CD14-positive monocyte (primary cell): ENCODE data around the gene PIK3R1. TPM values are rescaled to one million over a fixed set of nuclear protein-coding genes. Genes with fewer than 3 reads are reported as not detected.

Source experiments
- DNase-seq, 3 donors: peaks; one replicate each; pipeline ENCODE4 v3.0.0-alpha.2; 2011 to 2022
- H2AFZ ChIP-seq: 2 replicates; pipeline ENCODE4 v1.6.0; 2012; ENCODE audit warnings: mild to moderate bottlenecking, low read depth, low read length, inconsistent platforms; ENCODE audit not compliant: insufficient read depth, poor library complexity, severe bottlenecking
- H3K27ac ChIP-seq, 2 donors: 1 replicate in 1 of 2; 2 replicates in 1 of 2; pipeline ENCODE4 v1.5.1; 2012 to 2013; ENCODE audit warnings: low read length in 2 of 2, control low read depth in 1 of 2, inconsistent platforms in 1 of 2, low read depth in 1 of 2, mild to moderate bottlenecking in 1 of 2
- H3K27me3 ChIP-seq, 2 donors: one replicate each; pipeline versions ENCODE4 v1.6.0 to v1.6.1; 2011 to 2013; ENCODE audit warnings: low read length in 2 of 2; ENCODE audit not compliant: control insufficient read depth in 2 of 2, insufficient read depth in 2 of 2
- H3K36me3 ChIP-seq, 2 donors: replicated peaks in 1 of 2; 1 replicate in 1 of 2; 2 replicates in 1 of 2; pipeline versions ENCODE4 v1.5.1 to v1.6.1; 2012 to 2013; ENCODE audit warnings: low read length in 2 of 2, control low read depth in 1 of 2, inconsistent platforms in 1 of 2, mild to moderate bottlenecking in 1 of 2; ENCODE audit not compliant: insufficient read depth in 2 of 2, control insufficient read depth in 1 of 2
- H3K4me1 ChIP-seq, 2 donors: 1 replicate in 1 of 2; 2 replicates in 1 of 2; pipeline versions ENCODE4 v1.5.1 to v1.6.1; 2012 to 2013; ENCODE audit warnings: low read length in 2 of 2, control low read depth in 1 of 2, inconsistent platforms in 1 of 2, mild to moderate bottlenecking in 1 of 2, moderate library complexity in 1 of 2; ENCODE audit not compliant: insufficient read depth in 2 of 2, control insufficient read depth in 1 of 2
- H3K4me2 ChIP-seq: replicated peaks from 2 replicates; pipeline ENCODE3; 2012; ENCODE audit warnings: low read length, moderate library complexity, mild to moderate bottlenecking; ENCODE audit not compliant: poor library complexity, severe bottlenecking; ENCODE audit errors: extremely low read depth
- H3K4me3 ChIP-seq, 3 experiments: fragments of 200-600 bp in 1 of 3; sonication (generic) in 1 of 3; replicated peaks in 1 of 3; 1 replicate in 2 of 3; 2 replicates in 1 of 3; pipeline ENCODE4 v1.5.1; 2011 to 2013; ENCODE audit warnings: low read length in 3 of 3, mild to moderate bottlenecking in 3 of 3, control low read depth in 2 of 3, low read depth in 2 of 3, inconsistent platforms in 1 of 3, moderate library complexity in 1 of 3
- H3K79me2 ChIP-seq: 2 replicates; pipeline ENCODE4 v1.6.0; 2012; ENCODE audit warnings: mild to moderate bottlenecking, control low read depth, inconsistent platforms, low read length, moderate library complexity; ENCODE audit not compliant: insufficient read depth
- H3K9ac ChIP-seq: 2 replicates; pipeline ENCODE4 v1.6.0; 2017; ENCODE audit warnings: low read length, mild to moderate bottlenecking; ENCODE audit not compliant: insufficient read depth, poor library complexity, severe bottlenecking
- H3K9me3 ChIP-seq, 2 donors: replicated peaks in 1 of 2; 1 replicate in 1 of 2; 2 replicates in 1 of 2; pipeline versions ENCODE4 v1.5.1 to v1.6.1; 2012 to 2013; ENCODE audit warnings: low read length in 2 of 2, control low read depth in 1 of 2; ENCODE audit not compliant: control insufficient read depth in 1 of 2, insufficient read depth in 1 of 2
- H4K20me1 ChIP-seq: 2 replicates; pipeline ENCODE4 v1.6.0; 2012; ENCODE audit warnings: mild to moderate bottlenecking, low read length, control low read depth, moderate library complexity; ENCODE audit not compliant: insufficient read depth
- H3K27ac Mint-ChIP-seq, 7 donors: one replicate each; pipeline ENCODE4 v1.8.0; 2020; ENCODE audit warnings: mild to moderate bottlenecking in 7 of 7, mixed read lengths in 7 of 7, moderate library complexity in 6 of 7, inconsistent platforms in 2 of 7
- H3K27me3 Mint-ChIP-seq, 3 donors: one replicate each; pipeline ENCODE4 v1.8.0; 2021 to 2022; ENCODE audit warnings: low read depth in 3 of 3, mild to moderate bottlenecking in 3 of 3, mixed read lengths in 3 of 3, moderate library complexity in 3 of 3, inconsistent platforms in 1 of 3
- H3K36me3 Mint-ChIP-seq, 2 donors: one replicate each; pipeline ENCODE4 v1.8.0; 2020; ENCODE audit warnings: mixed read lengths in 2 of 2, inconsistent platforms in 1 of 2, mild to moderate bottlenecking in 1 of 2
- H3K4me1 Mint-ChIP-seq: one replicate; pipeline ENCODE4 v1.8.0; 2020; ENCODE audit warnings: mild to moderate bottlenecking, mixed read lengths
- H3K4me3 Mint-ChIP-seq, 2 donors: one replicate each; pipeline ENCODE4 v1.8.0; 2020; ENCODE audit warnings: mild to moderate bottlenecking in 2 of 2, mixed read lengths in 2 of 2, moderate library complexity in 1 of 2
- H3K9me3 Mint-ChIP-seq, 7 donors: one replicate each; pipeline ENCODE4 v1.8.0; 2020 to 2022; ENCODE audit warnings: mixed read lengths in 7 of 7, mild to moderate bottlenecking in 6 of 7, moderate library complexity in 6 of 7, inconsistent platforms in 2 of 7
- CTCF ChIP-seq: fragments of 200-600 bp; IDR thresholded peaks from one replicate; pipeline ENCODE4 v1.8.0; 2022; ENCODE audit warnings: antibody characterized with exemption, mild to moderate bottlenecking
- WGBS: methylation state at CpG from one replicate; pipeline ENCODE4 v1.1.5; 2013; ENCODE audit warnings: missing lambda C conversion rate; ENCODE audit not compliant: insufficient coverage; 5-methylcytosine and 5-hydroxymethylcytosine counted together
- intact Hi-C, 2 donors: fragments of 100-400 bp; cut with micrococcal nuclease; formaldehyde crosslinking; loops; one replicate each; pipeline versions ENCODE4 v1.15.0 to v1.15.1; 2023
- polyA plus RNA-seq, 3 donors: library from polyadenylated mRNA; depleted of rRNA in 1 of 3; unstranded in 2 of 3; stranded (reverse) in 1 of 3; fragments of 300-500 nt in 2 of 3; fragments of >200 nt in 1 of 3; fragmentation: Illumina TruSeq in 2 of 3; gene quantifications; 1 replicate in 2 of 3; 2 replicates in 1 of 3; pipeline ENCODE4 v1.2.3, GENCODE V29; 2012 to 2021

Gene PIK3R1
- polyA plus RNA-seq, 3 donors: 9.5 to 25.5 (median 10.5) TPM

DNA sequence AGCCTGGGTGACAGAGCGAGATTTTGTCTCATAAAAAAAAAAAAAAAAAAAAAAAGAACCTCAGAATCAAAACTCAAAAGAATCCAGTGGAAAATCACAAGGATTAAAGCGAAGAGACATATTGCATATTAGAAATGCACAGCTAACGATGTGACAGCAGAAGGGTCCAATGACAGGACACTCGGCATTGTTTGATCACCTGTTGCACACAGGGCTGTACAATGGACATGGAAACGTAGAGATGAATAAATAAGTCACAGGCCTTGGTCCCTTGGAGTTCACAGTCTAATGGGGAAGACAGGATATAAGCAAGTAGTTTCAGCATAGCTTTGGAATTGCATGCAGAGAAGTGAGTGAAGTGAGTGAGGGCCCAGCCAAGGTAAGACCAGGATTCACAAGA, 25.9 kb upstream of the PIK3R1 start:
- Mint-ChIP-seq H3K36me3 (no peaks in the 10 kb centered on the region), H3K4me3 (no peak overlapping the region), H3K27ac (no peak overlapping the region), H3K9me3 (peaks cover 0 to 8% (median 2%) of the 10 kb centered on the region in 7 donors), H3K4me1 (peaks cover 19% of the 10 kb centered on the region), H3K27me3 (peaks cover 0 to 3% (median 0%) of the 10 kb centered on the region in 3 donors)
- H3K9ac ChIP-seq: no peak overlapping the region
- no peak overlapping the region for H3K27ac ChIP-seq
- H3K9me3 ChIP-seq: no peaks in the 10 kb centered on the region
- no peak overlapping the region for H3K4me3 ChIP-seq
- intact Hi-C loops: loop anchor here (10.0 kb wide), 1 partner anchor 55 kb away; no protein-coding TSS in a partner anchor
- no peak for DNase-seq
- peaks cover 15 to 17% of the 10 kb centered on the region in 2 donors for H3K4me1 ChIP-seq
- H3K4me2 ChIP-seq: no peak overlapping the region
- H3K27me3 ChIP-seq: no peaks in the 10 kb centered on the region
- H2AFZ ChIP-seq: no peak overlapping the region
- 98% methylated on average over 4 of the region's 5 CpGs for WGBS
- no peaks in the 10 kb centered on the region for H4K20me1 ChIP-seq
- no peaks in the 10 kb centered on the region for H3K79me2 ChIP-seq
- H3K36me3 ChIP-seq: no peaks in the 10 kb centered on the region
- no peak for TF ChIP-seq CTCF

DNA sequence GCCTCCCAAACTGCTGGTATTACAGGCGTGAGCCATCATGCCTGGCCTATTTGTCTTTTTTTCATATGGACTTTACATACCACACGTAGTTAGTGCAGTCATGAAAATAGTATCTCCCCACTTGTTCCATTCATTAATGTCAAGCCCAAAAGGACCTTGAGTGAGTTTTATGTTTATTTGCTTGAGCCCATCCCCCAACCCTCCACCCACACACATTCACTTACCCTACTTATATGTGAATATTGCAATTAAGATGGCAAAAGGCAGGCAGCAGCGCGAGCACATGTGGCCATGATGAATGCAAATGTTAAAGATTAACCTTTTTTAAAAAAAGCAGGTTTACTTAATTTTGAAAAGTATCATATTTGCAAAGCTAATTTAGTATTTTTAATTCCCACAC, 24.9 kb upstream of the PIK3R1 start:
- Histone ChIP-seq H3K36me3 (no peaks in the 10 kb centered on the region), H3K4me2 (no peak overlapping the region), H3K79me2 (no peaks in the 10 kb centered on the region), H4K20me1 (no peaks in the 10 kb centered on the region), H3K4me1 (peaks cover 18 to 20% of the 10 kb centered on the region in 2 donors), H3K27me3 (no peaks in the 10 kb centered on the region), H3K27ac (no peak overlapping the region), H3K9me3 (no peaks in the 10 kb centered on the region), H2AFZ (no peak overlapping the region), H3K9ac (no peak overlapping the region), H3K4me3 (no peak overlapping the region)
- intact Hi-C loops: loop anchor here (10.0 kb wide), 1 partner anchor 54 kb away; no protein-coding TSS in a partner anchor
- no peak overlapping the region for H3K4me3 Mint-ChIP-seq
- no peak for DNase-seq
- no peaks in the 10 kb centered on the region for H3K36me3 Mint-ChIP-seq
- 100% methylated on average over 1 of the region's 4 CpGs for WGBS
- H3K4me1 Mint-ChIP-seq: peaks cover 24% of the 10 kb centered on the region
- H3K27me3 Mint-ChIP-seq: peaks cover 0 to 3% (median 0%) of the 10 kb centered on the region in 3 donors
- TF ChIP-seq CTCF: no peak
- no peak overlapping the region for H3K27ac Mint-ChIP-seq
- H3K9me3 Mint-ChIP-seq: peaks cover 0 to 5% (median 0%) of the 10 kb centered on the region in 7 donors
